Right lobe of liver (tissue), 6 donors: ENCODE data around the gene TULP1. TPM values are rescaled to one million over a fixed set of nuclear protein-coding genes. Genes with fewer than 3 reads are reported as not detected.

Source experiments
- ATAC-seq, 4 donors: fragments of 200-7000 bp; cut with Tn5 transposase; one replicate each; pipeline ENCODE4 v1.9.1; 2020; ENCODE audit warnings: mild to moderate bottlenecking in 4 of 4, moderate library complexity in 4 of 4
- DNase-seq, 3 donors: peaks; one replicate each; pipeline ENCODE4 v3.0.0-alpha.2; 2020
- H3K27ac ChIP-seq, 3 donors: fragments of 200-600 bp; one replicate each; pipeline ENCODE4 v1.8.0; 2022
- H3K27me3 ChIP-seq, 2 donors: fragments of 200-600 bp; one replicate each; pipeline ENCODE4 v1.8.0; 2022
- H3K36me3 ChIP-seq, 4 donors: fragments of 200-600 bp; sonication (generic) in 1 of 4; one replicate each; pipeline versions ENCODE4 v1.5.1 to v1.8.0; 2017 to 2022; ENCODE audit warnings: control low read depth in 1 of 4
- H3K4me1 ChIP-seq, 4 donors: fragments of 200-600 bp; sonication (generic) in 1 of 4; one replicate each; pipeline versions ENCODE4 v1.5.1 to v1.8.0; 2017 to 2022; ENCODE audit warnings: control low read depth in 1 of 4
- H3K4me3 ChIP-seq, 3 donors: fragments of 200-600 bp; one replicate each; pipeline ENCODE4 v1.8.0; 2022
- H3K9me3 ChIP-seq, 4 donors: fragments of 200-600 bp; sonication (generic) in 1 of 4; one replicate each; pipeline versions ENCODE4 v1.5.1 to v1.8.0; 2017 to 2022; ENCODE audit warnings: control low read depth in 1 of 4
- POLR2A ChIP-seq: fragments of 450-650 bp; IDR thresholded peaks from one replicate; pipeline ENCODE4 v1.6.1; 2017; ENCODE audit warnings: antibody characterized with exemption, mild to moderate bottlenecking
- WGBS: methylation state at CpG from one replicate; pipeline ENCODE4 v1.1.6; 2018; ENCODE audit warnings: low coverage, low lambda C conversion rate; ENCODE audit not compliant: insufficient coverage; ENCODE audit errors: missing lambda C conversion rate; 5-methylcytosine and 5-hydroxymethylcytosine counted together
- intact Hi-C, 2 donors: fragments of 100-400 bp; cut with DNase I; formaldehyde crosslinking; loops; one replicate each; pipeline versions ENCODE4 v1.11.2 to v1.14.1; 2022
- total RNA-seq, 6 experiments: library from RNA; depleted of rRNA in 2 of 6; stranded (reverse); fragments of >200 nt in 2 of 6; fragmentation: NEBNext Ultra II Directional in 3 of 6; extraction: Animal tissue kit (Norgen Biotek cat#: 25700) in 3 of 6; gene quantifications; one replicate each; pipeline versions ENCODE4 v1.1.0 to v1.2.4, GENCODE V29; 2016 to 2023
- TF ChIP-seq, protein P1 (sequence below), 4 donors: fragments of 200-600 bp in 3 of 4; fragments of 450-650 bp in 1 of 4; IDR thresholded peaks; one replicate each; pipeline versions ENCODE4 v1.5.1 to v1.8.0; 2016 to 2022; ENCODE audit warnings: antibody characterized with exemption in 4 of 4, mild to moderate bottlenecking in 2 of 4
- donor health status: DM: no; HTN: yes; CAD: no.
- donor health status: DM: no; HTN: no; CAD: no.
- donor health status: DM: no; HTN: no; CAD: no.
- donor health status: DM: no; HTN: yes; CAD: no.
- donor health status: DM: no; HTN: yes; CAD: no.

TULP1 gene
- total RNA-seq, 6 experiments from 2014 or later = not detected

DNA sequence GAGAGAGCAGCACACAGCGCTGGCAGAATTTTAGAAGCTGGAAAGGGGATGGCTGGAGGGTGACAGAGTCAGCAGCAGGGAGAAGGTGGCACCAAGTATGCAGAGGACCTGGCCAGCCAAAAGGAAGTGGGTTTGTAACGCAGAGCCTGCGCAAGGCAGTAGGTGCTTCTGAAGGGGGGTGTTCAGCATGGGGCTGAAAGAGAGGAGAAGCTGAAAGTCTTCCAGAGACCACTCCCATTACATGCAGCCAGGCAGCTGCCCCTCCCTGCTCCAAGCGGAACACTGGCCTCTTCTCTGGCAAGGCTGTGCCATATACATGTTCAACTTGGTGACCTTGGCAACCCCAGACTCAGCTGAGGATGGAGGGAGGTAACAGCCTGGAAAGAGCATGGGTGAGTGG lies 42.1 kb upstream of the TULP1 start:
- H3K27me3 ChIP-seq = no peaks in the 10 kb centered on the region
- no peak overlapping the region for H3K27ac ChIP-seq
- intact Hi-C loops = no loop called here
- WGBS = 68% methylated on average over 4 of the region's 4 CpGs
- H3K36me3 ChIP-seq = no peaks in the 10 kb centered on the region
- no peak overlapping the region for H3K4me3 ChIP-seq
- TF ChIP-seq, protein P1, sequence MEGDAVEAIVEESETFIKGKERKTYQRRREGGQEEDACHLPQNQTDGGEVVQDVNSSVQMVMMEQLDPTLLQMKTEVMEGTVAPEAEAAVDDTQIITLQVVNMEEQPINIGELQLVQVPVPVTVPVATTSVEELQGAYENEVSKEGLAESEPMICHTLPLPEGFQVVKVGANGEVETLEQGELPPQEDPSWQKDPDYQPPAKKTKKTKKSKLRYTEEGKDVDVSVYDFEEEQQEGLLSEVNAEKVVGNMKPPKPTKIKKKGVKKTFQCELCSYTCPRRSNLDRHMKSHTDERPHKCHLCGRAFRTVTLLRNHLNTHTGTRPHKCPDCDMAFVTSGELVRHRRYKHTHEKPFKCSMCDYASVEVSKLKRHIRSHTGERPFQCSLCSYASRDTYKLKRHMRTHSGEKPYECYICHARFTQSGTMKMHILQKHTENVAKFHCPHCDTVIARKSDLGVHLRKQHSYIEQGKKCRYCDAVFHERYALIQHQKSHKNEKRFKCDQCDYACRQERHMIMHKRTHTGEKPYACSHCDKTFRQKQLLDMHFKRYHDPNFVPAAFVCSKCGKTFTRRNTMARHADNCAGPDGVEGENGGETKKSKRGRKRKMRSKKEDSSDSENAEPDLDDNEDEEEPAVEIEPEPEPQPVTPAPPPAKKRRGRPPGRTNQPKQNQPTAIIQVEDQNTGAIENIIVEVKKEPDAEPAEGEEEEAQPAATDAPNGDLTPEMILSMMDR (IDR thresholded peaks at IDR 0.05) = no peak
- no peak for TF ChIP-seq POLR2A
- H3K9me3 ChIP-seq = no peaks in the 10 kb centered on the region
- no peaks in the 10 kb centered on the region for H3K4me1 ChIP-seq
- ATAC-seq = no peak
- no peak for DNase-seq

DNA sequence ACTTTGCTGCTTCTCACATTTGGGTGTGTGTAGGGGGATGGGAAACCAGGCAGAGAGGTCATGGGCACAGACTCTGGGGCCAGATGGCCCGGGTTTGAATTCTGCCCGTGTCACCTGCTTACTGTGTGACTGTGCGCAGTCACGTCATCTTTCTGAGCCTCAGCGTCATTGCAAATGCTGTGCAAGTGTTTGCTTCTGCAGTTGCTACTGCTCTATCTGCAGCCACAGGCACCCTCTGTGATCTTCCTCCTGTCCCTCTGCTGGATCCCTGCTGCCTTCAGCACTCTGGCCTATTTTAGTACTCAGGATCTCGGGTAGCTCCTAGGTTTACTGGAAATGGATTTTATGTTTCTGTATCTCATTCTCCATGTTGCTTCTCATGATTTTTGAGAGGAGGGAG lies 40.6 kb upstream of the TULP1 start:
- H3K27me3 ChIP-seq = no peaks in the 10 kb centered on the region
- H3K36me3 ChIP-seq = no peaks in the 10 kb centered on the region
- DNase-seq = no peak
- TF ChIP-seq, protein P1 (IDR thresholded peaks at IDR 0.05) = no peak
- no peak for TF ChIP-seq POLR2A
- no peak for ATAC-seq
- H3K27ac ChIP-seq = no peak overlapping the region
- H3K4me1 ChIP-seq = no peaks in the 10 kb centered on the region
- intact Hi-C loops = no loop called here
- no peak overlapping the region for H3K4me3 ChIP-seq
- H3K9me3 ChIP-seq = no peaks in the 10 kb centered on the region
- WGBS = 73% methylated on average over 5 of the region's 6 CpGs

GRCh38 chr6:35552285-35552917 lies 39.7 kb upstream of the TULP1 start:
- WGBS = 39% methylated on average over 4 of the region's 5 CpGs

DNA sequence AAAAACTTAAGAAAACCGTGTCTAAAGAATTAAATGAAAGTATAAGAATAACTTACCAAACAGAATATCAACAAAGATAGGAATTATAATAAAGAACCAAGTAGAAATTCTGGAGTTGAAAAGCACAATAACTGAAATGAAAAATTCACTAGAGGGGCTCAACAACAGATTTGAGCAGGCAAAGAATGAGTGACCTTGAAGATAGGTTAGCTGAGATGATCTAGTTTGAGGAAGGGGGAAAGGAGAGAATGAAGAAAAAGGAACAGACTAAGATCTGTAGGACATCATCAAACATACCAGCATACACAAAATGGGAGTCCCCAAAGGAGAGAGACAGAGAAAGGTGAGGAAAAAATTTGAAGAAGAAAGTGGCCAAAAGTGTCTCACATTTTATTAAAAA lies 37.7 kb upstream of the TULP1 start:
- Histone ChIP-seq H3K4me3 (no peak overlapping the region), H3K27ac (no peak overlapping the region), H3K36me3 (no peaks in the 10 kb centered on the region), H3K27me3 (no peaks in the 10 kb centered on the region), H3K4me1 (no peaks in the 10 kb centered on the region), H3K9me3 (no peaks in the 10 kb centered on the region)
- intact Hi-C loops = no loop called here
- ATAC-seq = no peak
- WGBS = 27% methylated on average over 1 of the region's 1 CpG
- TF ChIP-seq, protein P1 (IDR thresholded peaks at IDR 0.05) = no peak
- no peak for TF ChIP-seq POLR2A
- no peak for DNase-seq

More at GRCh38 chr6:35552285-35552917, 39.7 kb upstream of the TULP1 start:
- Histone ChIP-seq H3K4me3 (no peak overlapping the region), H3K9me3 (no peaks in the 10 kb centered on the region), H3K27ac (no peak overlapping the region), H3K36me3 (no peaks in the 10 kb centered on the region), H3K4me1 (no peaks in the 10 kb centered on the region), H3K27me3 (no peaks in the 10 kb centered on the region)
- no peak for TF ChIP-seq POLR2A
- TF ChIP-seq, protein P1 (IDR thresholded peaks at IDR 0.05) = peak; percentile 64 to 90 (median 72)
- no peak for DNase-seq
- intact Hi-C loops = no loop called here
- ATAC-seq = peak; percentile 60 to 80 (median 70)
